Fibroblast of skin of back (primary cell): ENCODE measurements around the gene EDNRB. TPM values are rescaled to one million over a fixed set of nuclear protein-coding genes. Genes with fewer than 3 reads are reported as not detected.
"Not testable (repeated sequence)": the region's sequence is repeated elsewhere in the genome, so short reads cannot be mapped to it uniquely, and the experiment has no call there.

Source experiments
- DNase-seq: peaks from one replicate; pipeline ENCODE4 v3.0.0-alpha.2; 2013
- polyA plus RNA-seq, 2 experiments: library from polyadenylated mRNA; unstranded; fragments of 120-200 nt; gene quantifications; one replicate each; pipeline ENCODE4 v1.2.1, GENCODE V29; 2013; ENCODE audit not compliant: insufficient read length in 2 of 2

The EDNRB gene
- polyA plus RNA-seq (2013, experiment 1 of 2; ENCODE audit: insufficient read length) = 0.06 TPM
- polyA plus RNA-seq (2013, experiment 2 of 2; ENCODE audit: insufficient read length) = 0.11 TPM

- peak; percentile 25 for DNase-seq
These were observed at the start of gene EDNRB for GRCh38 chr13:77918391-77919245. Gene EDNRB (minus strand): TSS chr13:77918831. CDS start chr13:77918573, 258 bp downstream.

- no peak for DNase-seq
These were observed 48.0 kb upstream of the EDNRB start for GRCh38 chr13:77966671-77967070.

GRCh38 chr13:77952737-77953136, 34.1 kb upstream of the EDNRB start:
- no peak for DNase-seq

- no peak for DNase-seq
These were observed 33.6 kb upstream of the EDNRB start for GRCh38 chr13:77952276-77952675.

- DNase-seq = no peak
These were observed 27.9 kb upstream of the EDNRB start for GRCh38 chr13:77946522-77946921.

GRCh38 chr13:77935063-77935462, 16.4 kb upstream of the EDNRB start:
- DNase-seq = not testable (repeated sequence)

GRCh38 chr13:77930430-77930829, 11.8 kb upstream of the EDNRB start:
- no peak for DNase-seq

GRCh38 chr13:77928909-77929308, 10.3 kb upstream of the EDNRB start:
- no peak for DNase-seq

- DNase-seq = no peak
These were observed 7.0 kb upstream of the EDNRB start for GRCh38 chr13:77925616-77926015.

GRCh38 chr13:77919921-77920294, 1.3 kb upstream of the EDNRB start:
- no peak for DNase-seq

- DNase-seq = no peak
These were observed 752 bp upstream of the EDNRB start for GRCh38 chr13:77919246-77919920.

- no peak for DNase-seq
These were observed 2.1 kb downstream of the EDNRB start for GRCh38 chr13:77916488-77916887.

GRCh38 chr13:77915686-77916085, 2.9 kb downstream of the EDNRB start:
- DNase-seq = no peak

- DNase-seq = no peak
These were observed 5.6 kb downstream of the EDNRB start for GRCh38 chr13:77913003-77913402.

GRCh38 chr13:77911751-77912150, 6.9 kb downstream of the EDNRB start:
- DNase-seq = no peak

- no peak for DNase-seq
These were observed 8.8 kb downstream of the EDNRB start for GRCh38 chr13:77909827-77910226.

- no peak for DNase-seq
These were observed 10.1 kb downstream of the EDNRB start for GRCh38 chr13:77908531-77908930.

- DNase-seq = no peak
These were observed 10.8 kb downstream of the EDNRB start for GRCh38 chr13:77907666-77908341.

GRCh38 chr13:77904031-77904430, 14.6 kb downstream of the EDNRB start:
- no peak for DNase-seq

- no peak for DNase-seq
These were observed 15.2 kb downstream of the EDNRB start for GRCh38 chr13:77903435-77903834.

GRCh38 chr13:77902319-77902963, 16.2 kb downstream of the EDNRB start:
- DNase-seq = no peak

GRCh38 chr13:77898097-77898496, 20.5 kb downstream of the EDNRB start:
- no peak for DNase-seq

GRCh38 chr13:77896977-77897376, 21.7 kb downstream of the EDNRB start:
- no peak for DNase-seq
